Esophagus muscularis mucosa (tissue), 4 donors: ENCODE measurements around the gene EVI5L. TPM values are rescaled to one million over a fixed set of nuclear protein-coding genes. Genes with fewer than 3 reads are reported as not detected.
"Not testable (repeated sequence)": the region's sequence is repeated elsewhere in the genome, so short reads cannot be mapped to it uniquely, and the experiment has no call there.

Experiments used
- DNase-seq: peaks from one replicate; pipeline ENCODE4 v3.0.0-alpha.2; 2017; ENCODE audit errors: extremely low spot score
- H3K27ac ChIP-seq, 4 donors: fragments of 200-600 bp; sonication (generic); replicated peaks in 1 of 4; 1 replicate in 3 of 4; 2 replicates in 1 of 4; pipeline ENCODE4 v1.5.1; 2016 to 2019; ENCODE audit warnings: mild to moderate bottlenecking in 1 of 4
- H3K27me3 ChIP-seq, 4 donors: fragments of 200-600 bp; sonication (generic); one replicate each; pipeline versions ENCODE4 v1.5.1 to v1.6.0; 2016 to 2019
- H3K36me3 ChIP-seq, 4 donors: fragments of 200-600 bp; sonication (generic); one replicate each; pipeline ENCODE4 v1.5.1; 2016 to 2019
- H3K4me1 ChIP-seq, 4 donors: fragments of 200-600 bp; sonication (generic); one replicate each; pipeline ENCODE4 v1.5.1; 2016 to 2019
- H3K4me3 ChIP-seq, 4 donors: fragments of 200-600 bp; sonication (generic); 1 replicate in 2 of 4; 2 replicates in 2 of 4; pipeline ENCODE4 v1.5.1; 2016 to 2019; ENCODE audit warnings: mild to moderate bottlenecking in 4 of 4, moderate library complexity in 1 of 4
- H3K9me3 ChIP-seq, 4 donors: fragments of 200-600 bp; sonication (generic); 1 replicate in 3 of 4; 2 replicates in 1 of 4; pipeline ENCODE4 v1.5.1; 2016 to 2019
- EP300 ChIP-seq: sonication (generic); formaldehyde crosslinking; IDR thresholded peaks from one replicate; pipeline ENCODE4 v1.6.1; 2017; ENCODE audit warnings: antibody characterized with exemption
- POLR2A ChIP-seq: fragments of 450-650 bp; IDR thresholded peaks from one replicate; pipeline ENCODE4 v1.6.1; 2017; ENCODE audit warnings: antibody characterized with exemption, moderate library complexity, mild to moderate bottlenecking, low read depth
- POLR2AphosphoS5 ChIP-seq, 2 donors: sonication (generic); formaldehyde crosslinking; IDR thresholded peaks; one replicate each; pipeline ENCODE4 v1.6.1; 2017; ENCODE audit warnings: antibody characterized with exemption in 2 of 2
- WGBS: methylation state at CpG from one replicate; pipeline ENCODE4 v1.1.5; 2018; 5-methylcytosine and 5-hydroxymethylcytosine counted together
- intact Hi-C: fragments of 100-400 bp; cut with DNase I; formaldehyde crosslinking; loops from one replicate; pipeline ENCODE4 v1.15.1; 2023
- total RNA-seq, 4 donors: library from RNA; depleted of rRNA; stranded (reverse); fragments of >200 nt; gene quantifications; one replicate each; pipeline versions ENCODE4 v1.1.0 to v1.2.1, GENCODE V29; 2016
- TF ChIP-seq, protein P1 (sequence below), 3 experiments: fragments of 200-600 bp in 2 of 3; fragments of 450-650 bp in 1 of 3; sonication (generic) in 2 of 3; IDR thresholded peaks; one replicate each; pipeline ENCODE4 v1.5.1; 2017 to 2019; ENCODE audit warnings: antibody characterized with exemption in 3 of 3, mild to moderate bottlenecking in 2 of 3, moderate library complexity in 1 of 3

Gene EVI5L
- total RNA-seq, 4 donors from 2014 or later, result 19.9 to 42.0 (median 29.2) TPM

DNA sequence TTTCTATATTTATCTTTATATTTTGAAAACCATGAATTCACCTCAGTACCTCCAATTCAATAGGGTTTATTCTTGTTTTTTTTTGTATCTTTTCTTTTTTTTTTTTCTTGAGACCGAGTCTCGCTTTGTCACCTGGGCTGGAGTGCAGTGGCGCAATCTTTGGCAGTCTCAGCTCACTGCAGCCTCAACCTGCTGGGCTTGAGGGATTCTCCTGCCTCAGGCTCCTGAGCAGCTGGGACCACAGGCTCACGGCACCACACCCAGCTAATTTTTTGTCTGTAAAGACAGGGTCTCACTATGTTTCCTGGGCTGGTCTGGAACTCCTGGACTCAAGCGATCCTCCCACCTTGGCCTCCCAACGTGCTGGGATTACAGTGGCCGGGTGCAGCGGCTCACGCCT is 23.1 kb upstream of the EVI5L start:
- Histone ChIP-seq H3K27ac (no peak overlapping the region), H3K36me3 (no peaks in the 10 kb centered on the region), H3K9me3 (peaks cover 0 to 14% (median 8%) of the 10 kb centered on the region in 4 donors), H3K27me3 (peaks cover 0 to 76% (median 0%) of the 10 kb centered on the region in 4 donors), H3K4me1 (no peaks in the 10 kb centered on the region), H3K4me3 (no peak overlapping the region)
- TF ChIP-seq, protein P1, sequence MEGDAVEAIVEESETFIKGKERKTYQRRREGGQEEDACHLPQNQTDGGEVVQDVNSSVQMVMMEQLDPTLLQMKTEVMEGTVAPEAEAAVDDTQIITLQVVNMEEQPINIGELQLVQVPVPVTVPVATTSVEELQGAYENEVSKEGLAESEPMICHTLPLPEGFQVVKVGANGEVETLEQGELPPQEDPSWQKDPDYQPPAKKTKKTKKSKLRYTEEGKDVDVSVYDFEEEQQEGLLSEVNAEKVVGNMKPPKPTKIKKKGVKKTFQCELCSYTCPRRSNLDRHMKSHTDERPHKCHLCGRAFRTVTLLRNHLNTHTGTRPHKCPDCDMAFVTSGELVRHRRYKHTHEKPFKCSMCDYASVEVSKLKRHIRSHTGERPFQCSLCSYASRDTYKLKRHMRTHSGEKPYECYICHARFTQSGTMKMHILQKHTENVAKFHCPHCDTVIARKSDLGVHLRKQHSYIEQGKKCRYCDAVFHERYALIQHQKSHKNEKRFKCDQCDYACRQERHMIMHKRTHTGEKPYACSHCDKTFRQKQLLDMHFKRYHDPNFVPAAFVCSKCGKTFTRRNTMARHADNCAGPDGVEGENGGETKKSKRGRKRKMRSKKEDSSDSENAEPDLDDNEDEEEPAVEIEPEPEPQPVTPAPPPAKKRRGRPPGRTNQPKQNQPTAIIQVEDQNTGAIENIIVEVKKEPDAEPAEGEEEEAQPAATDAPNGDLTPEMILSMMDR (IDR thresholded peaks at IDR 0.05), result no peak
- TF ChIP-seq POLR2AphosphoS5 (IDR thresholded peaks at IDR 0.05) (no peak), POLR2A (no peak), EP300 (no peak)
- intact Hi-C loops, result loop anchor here (10.0 kb wide), 1 partner anchor 452 kb away; no protein-coding TSS in a partner anchor
- 83% methylated on average over 9 of the region's 9 CpGs for WGBS
- no peak for DNase-seq

DNA sequence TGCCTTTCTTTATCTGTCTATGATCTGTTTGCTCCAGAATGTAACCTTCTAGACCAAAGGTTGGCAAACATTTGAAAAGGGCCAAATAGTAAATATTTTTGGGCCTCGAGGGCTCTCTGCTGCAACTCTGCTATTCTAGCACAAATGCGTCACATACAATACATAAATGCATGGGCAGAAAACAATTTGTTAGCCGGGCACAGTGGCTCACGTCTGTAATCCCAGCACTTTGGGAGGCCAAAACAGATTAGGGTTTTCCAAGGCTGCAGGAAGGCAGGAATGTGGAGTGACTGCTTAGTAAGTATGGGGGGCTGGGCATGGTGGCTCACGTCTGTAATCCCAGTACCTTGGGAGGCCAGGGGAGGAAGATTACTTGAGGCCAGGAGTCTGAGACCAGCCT is 21.9 kb upstream of the EVI5L start:
- intact Hi-C loops, result loop anchor here (10.0 kb wide), 1 partner anchor 453 kb away; no protein-coding TSS in a partner anchor
- H3K9me3 ChIP-seq, result peaks cover 0 to 21% (median 17%) of the 10 kb centered on the region in 4 donors
- no peak for TF ChIP-seq EP300
- H3K27me3 ChIP-seq, result peaks cover 0 to 70% (median 0%) of the 10 kb centered on the region in 4 donors
- no peaks in the 10 kb centered on the region for H3K4me1 ChIP-seq
- no peaks in the 10 kb centered on the region for H3K36me3 ChIP-seq
- H3K27ac ChIP-seq, result no peak overlapping the region
- WGBS, result 60% methylated on average over 5 of the region's 5 CpGs
- H3K4me3 ChIP-seq, result no peak overlapping the region
- DNase-seq, result no peak

DNA sequence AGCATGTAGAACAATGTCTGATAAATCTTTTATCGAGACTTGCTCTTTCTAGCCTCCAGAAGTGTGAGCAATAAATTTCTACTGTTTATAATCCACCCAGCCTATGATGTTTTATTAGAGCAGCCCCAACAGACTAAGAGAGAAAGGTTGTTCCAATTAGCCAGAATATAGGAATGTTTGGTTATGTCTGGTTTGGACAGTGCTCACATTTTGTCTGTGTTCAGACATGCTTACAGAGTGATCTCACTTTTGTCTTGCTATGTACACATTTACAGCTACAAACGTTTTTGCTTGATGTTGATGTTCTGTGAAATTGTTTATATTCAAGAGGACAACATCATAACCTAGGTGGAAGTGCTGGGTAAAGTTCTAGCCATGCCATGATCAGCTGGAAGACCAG is 18.0 kb upstream of the EVI5L start:
- peaks cover 0 to 25% (median 21%) of the 10 kb centered on the region in 4 donors for H3K9me3 ChIP-seq
- H3K36me3 ChIP-seq, result no peaks in the 10 kb centered on the region
- TF ChIP-seq EP300 (no peak), POLR2A (no peak), POLR2AphosphoS5 (IDR thresholded peaks at IDR 0.05) (no peak)
- TF ChIP-seq, protein P1 (IDR thresholded peaks at IDR 0.05), result no peak
- no peak for DNase-seq
- H3K4me3 ChIP-seq, result no peak overlapping the region
- H3K27ac ChIP-seq, result no peak overlapping the region
- H3K27me3 ChIP-seq, result peaks cover 0 to 53% (median 0%) of the 10 kb centered on the region in 4 donors
- 53% methylated on average over 2 of the region's 2 CpGs for WGBS
- no peaks in the 10 kb centered on the region for H3K4me1 ChIP-seq
- intact Hi-C loops, result no loop called here

DNA sequence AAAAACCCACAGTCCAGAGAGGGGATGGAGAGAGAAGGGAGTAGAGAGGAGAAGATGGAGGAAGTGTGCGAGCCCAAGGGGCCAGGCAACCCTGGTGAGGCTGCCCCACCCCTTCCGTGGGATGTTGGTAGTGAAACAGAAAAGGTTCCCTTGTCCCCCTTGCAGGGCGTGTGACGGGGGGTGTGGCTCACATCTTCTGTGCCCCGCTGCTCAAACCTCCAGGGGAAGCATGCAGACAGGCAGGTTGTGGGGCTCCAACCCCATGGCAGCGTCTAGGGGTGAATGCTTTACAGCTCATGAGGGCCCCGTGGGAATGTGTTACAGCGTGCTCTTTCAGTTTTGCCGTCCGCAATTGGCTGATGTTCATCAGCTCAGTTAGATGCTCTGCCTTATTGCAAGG is 14.7 kb upstream of the EVI5L start:
- peaks cover 0 to 46% (median 37%) of the 10 kb centered on the region in 4 donors for H3K9me3 ChIP-seq
- WGBS, result 51% methylated on average over 7 of the region's 10 CpGs

DNA sequence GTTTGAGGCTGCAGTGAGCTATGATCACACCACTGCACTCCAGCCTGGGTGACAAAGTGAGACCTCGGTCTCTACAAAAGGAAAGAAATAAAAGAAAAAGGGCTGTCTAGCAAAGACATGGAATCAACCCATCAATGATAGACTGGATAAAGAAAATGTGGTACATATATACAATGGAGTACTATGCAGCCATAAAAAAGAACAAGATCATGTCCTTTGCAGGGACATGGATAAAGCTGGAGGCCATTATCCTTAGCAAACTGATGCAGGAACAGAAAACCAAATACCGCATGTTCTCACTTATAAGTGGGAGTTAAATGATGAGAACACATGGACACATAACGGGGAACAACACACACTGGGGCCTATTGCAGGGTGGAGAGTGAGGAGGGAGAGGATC is 14.0 kb upstream of the EVI5L start:
- intact Hi-C loops, H3K4me1 ChIP-seq, H3K36me3 ChIP-seq, H3K27ac ChIP-seq, H3K4me3 ChIP-seq, DNase-seq: not testable (repeated sequence)
- Histone ChIP-seq H3K27me3 (peaks cover 0 to 59% (median 0%) of the 10 kb centered on the region in 4 donors), H3K9me3 (peaks cover 0 to 45% (median 34%) of the 10 kb centered on the region in 4 donors)
- WGBS, result 85% methylated on average over 3 of the region's 3 CpGs

More for the DNA sequence above, 14.7 kb upstream of the EVI5L start:
- TF ChIP-seq POLR2A, result no peak
- TF ChIP-seq POLR2AphosphoS5 (IDR thresholded peaks at IDR 0.05), result no peak
- TF ChIP-seq EP300, result no peak
- TF ChIP-seq, protein P1 (IDR thresholded peaks at IDR 0.05), result no peak
- H3K27ac ChIP-seq, result no peak overlapping the region
- no peaks in the 10 kb centered on the region for H3K36me3 ChIP-seq
- H3K27me3 ChIP-seq, result peaks cover 0 to 58% (median 0%) of the 10 kb centered on the region in 4 donors
- no peaks in the 10 kb centered on the region for H3K4me1 ChIP-seq
- no peak for DNase-seq
- intact Hi-C loops, result no loop called here
- no peak overlapping the region for H3K4me3 ChIP-seq

DNA sequence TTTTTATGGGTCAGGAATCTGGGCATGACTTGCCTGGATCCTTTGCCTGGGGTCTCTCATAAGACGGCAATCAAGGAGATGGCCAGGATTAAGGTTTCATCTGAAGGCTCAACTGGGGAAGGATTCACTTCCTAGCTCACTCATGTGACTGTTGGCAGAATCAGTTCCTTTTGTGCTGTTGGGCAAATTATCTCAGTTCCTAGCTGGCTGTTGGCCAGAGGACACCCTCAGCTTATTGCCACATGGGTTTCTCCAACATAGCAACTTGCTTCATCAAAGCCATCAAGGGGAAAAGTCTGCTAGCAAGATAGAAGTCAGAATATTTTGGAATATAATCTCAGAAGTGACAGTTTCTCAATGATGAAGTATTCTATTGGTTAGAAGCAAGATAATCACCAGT is 12.2 kb upstream of the EVI5L start:
- Histone ChIP-seq H3K27me3 (peaks cover 0 to 63% (median 0%) of the 10 kb centered on the region in 4 donors), H3K27ac (no peak overlapping the region), H3K4me3 (no peak overlapping the region), H3K36me3 (no peaks in the 10 kb centered on the region), H3K4me1 (no peaks in the 10 kb centered on the region), H3K9me3 (peaks cover 0 to 27% (median 18%) of the 10 kb centered on the region in 4 donors)
- DNase-seq, result no peak
- 87% methylated on average over 1 of the region's 1 CpG for WGBS
- intact Hi-C loops, result no loop called here
- TF ChIP-seq POLR2AphosphoS5 (IDR thresholded peaks at IDR 0.05), result no peak
- no peak for TF ChIP-seq POLR2A
- TF ChIP-seq EP300, result no peak
- TF ChIP-seq, protein P1 (IDR thresholded peaks at IDR 0.05), result no peak
